ENCODE measurements around the gene RPS14. TPM values are rescaled to one million over a fixed set of nuclear protein-coding genes. Genes with fewer than 3 reads are reported as not detected.

RPS14 gene
- polyA plus RNA-seq (2011; rRNA removed): 2,496 and 3,512 TPM in 2 replicates
- 426 and 724 TPM in 2 replicates for polyA minus RNA-seq (2011; rRNA and poly(A)+ RNA removed)

GRCh38 chr5:150449517-150450339, at the start of gene RPS14:
RPS14 (minus strand) TSS chr5:150449739; CDS start chr5:150447733, 2,006 bp downstream.
- peak; percentile 82 for TF ChIP-seq CTCF (IDR thresholded peaks at IDR 0.05; ENCODE audit: insufficient read depth, low read depth, low read length)
- H3K27me3 ChIP-seq (ENCODE audit: control insufficient read depth, insufficient read depth, low read length): no peaks in the 10 kb centered on the region
- H3K4me3 ChIP-seq (ENCODE audit: low read depth, low read length): peak within 1 kb of the TSS; percentile 63
- ChIA-PET POLR2A (interaction anchor here (0.5 to 0.6 kb wide), 4 partner anchors 8 to 15 kb away, joined by 3 to 13 read pairs (median 6); no protein-coding TSS in a partner anchor), CTCF (interaction anchor here (0.6 to 2.3 kb wide), 20 partner anchors 10 to 445 kb away, joined by 3 to 21 read pairs (median 4); partner anchors contain the start of gene RBM22)
- peak; percentile 65 for DNase-seq (ENCODE audit: low read depth)
- peaks cover 21% of the 10 kb centered on the region for H3K36me3 ChIP-seq (ENCODE audit: control insufficient read depth, insufficient read depth, low read length)

- Histone ChIP-seq H3K4me3 (ENCODE audit: low read depth, low read length) (no peak overlapping the region), H3K27me3 (ENCODE audit: control insufficient read depth, insufficient read depth, low read length) (no peaks in the 10 kb centered on the region), H3K36me3 (ENCODE audit: control insufficient read depth, insufficient read depth, low read length) (peaks cover 7% of the 10 kb centered on the region; the same call in 1 of the 2 replicates)
- POLR2A ChIA-PET: no interaction called here
- no peak for DNase-seq (ENCODE audit: low read depth)
- CTCF ChIA-PET: interaction anchor here (1.5 to 3.0 kb wide), 3 partner anchors 12 to 39 kb away, joined by 4 to 10 read pairs (median 4); no protein-coding TSS in a partner anchor
- no peak for TF ChIP-seq CTCF (IDR thresholded peaks at IDR 0.05; ENCODE audit: insufficient read depth, low read depth, low read length)
Measured at GRCh38 chr5:150498971-150499370, 49.4 kb upstream of the RPS14 start.

GRCh38 chr5:150498501-150498900, 49.0 kb upstream of the RPS14 start:
- Histone ChIP-seq H3K36me3 (ENCODE audit: control insufficient read depth, insufficient read depth, low read length) (peaks cover 7% of the 10 kb centered on the region; the same call in 1 of the 2 replicates), H3K27me3 (ENCODE audit: control insufficient read depth, insufficient read depth, low read length) (no peaks in the 10 kb centered on the region), H3K4me3 (ENCODE audit: low read depth, low read length) (no peak overlapping the region)
- DNase-seq (ENCODE audit: low read depth): no peak
- ChIA-PET POLR2A (interaction anchor here (0.7 kb wide), 1 partner anchor 9 kb away, joined by 3 read pairs; no protein-coding TSS in a partner anchor), CTCF (interaction anchor here (1.1 to 3.0 kb wide), 4 partner anchors 12 to 39 kb away, joined by 3 to 10 read pairs (median 4); no protein-coding TSS in a partner anchor)
- no peak for TF ChIP-seq CTCF (IDR thresholded peaks at IDR 0.05; ENCODE audit: insufficient read depth, low read depth, low read length)

- no peak for DNase-seq (ENCODE audit: low read depth)
- no peaks in the 10 kb centered on the region for H3K27me3 ChIP-seq (ENCODE audit: control insufficient read depth, insufficient read depth, low read length)
- H3K36me3 ChIP-seq (ENCODE audit: control insufficient read depth, insufficient read depth, low read length): peaks cover 7% of the 10 kb centered on the region; the same call in 1 of the 2 replicates
- no peak for TF ChIP-seq CTCF (IDR thresholded peaks at IDR 0.05; ENCODE audit: insufficient read depth, low read depth, low read length)
- no peak overlapping the region for H3K4me3 ChIP-seq (ENCODE audit: low read depth, low read length)
- ChIA-PET POLR2A (interaction anchor here (0.7 to 1.3 kb wide), 2 partner anchors 8 to 19 kb away, joined by 3 to 6 read pairs; no protein-coding TSS in a partner anchor), CTCF (interaction anchor here (0.7 to 3.0 kb wide), 9 partner anchors 12 to 47 kb away, joined by 3 to 10 read pairs (median 4); no protein-coding TSS in a partner anchor)
Measured at GRCh38 chr5:150497989-150498317, 48.4 kb upstream of the RPS14 start.

All from BJ (cell line).